HepG2 (cell line): ENCODE results near the gene SIRT7. TPM values are rescaled to one million over a fixed set of nuclear protein-coding genes. Genes with fewer than 3 reads are reported as not detected.

ENCODE experiments used
- ATAC-seq: fragments of 200-7000 bp; cut with Tn5 transposase; 3 replicates; pipeline ENCODE4 v1.9.1; 2020; ENCODE audit warnings: mild to moderate bottlenecking, moderate library complexity
- BruUV-seq: library from RNA; stranded (reverse); fragments of 400-500 nt; replicated peaks from 2 replicates; lab custom pipeline; 2021; lab: Mats Ljungman, UMichigan
- CTCF ChIA-PET: fragments of 300-600 bp; formaldehyde crosslinking; extraction: SDS; loops from one replicate; lab custom pipeline; 2021; ENCODE audit warnings: low total read pairs, inconsistent platforms, low intra/inter-chr PET ratio; lab: Yijun Ruan, JAX
- POLR2A ChIA-PET: fragments of 350-600 bp; sonication (Branson Sonifier 250); formaldehyde crosslinking; loops from one replicate; lab custom pipeline; 2020; ENCODE audit warnings: antibody characterized with exemption, inconsistent platforms; lab: Yijun Ruan, JAX
- DNase-seq: peaks from one replicate; pipeline ENCODE4 v3.0.0-alpha.2; 2015; ENCODE audit warnings: low spot score
- FAIRE-seq: peaks from 3 replicates; lab custom pipeline; 2011; peaks lifted over from hg19 to GRCh38; lab: Jason Lieb, UNC
- H2AFZ ChIP-seq: one replicate; pipeline ENCODE4 v1.6.1; 2011; ENCODE audit warnings: low read length, inconsistent platforms
- H3K27ac ChIP-seq: fragments of 300-600 bp; 3 replicates; pipeline ENCODE4 v1.8.0; 2011; ENCODE audit warnings: mixed run types, mild to moderate bottlenecking, mixed read lengths, low read length, inconsistent platforms; ENCODE audit not compliant: insufficient read depth; ENCODE audit errors: extremely low read length
- H3K27me3 ChIP-seq, 2 experiments: fragments of 200-600 bp in 1 of 2; 2 replicates in 1 of 2; 3 replicates in 1 of 2; pipeline versions ENCODE4 v1.6.0 to v1.8.0; 2011; ENCODE audit warnings: low read length in 2 of 2, mild to moderate bottlenecking in 2 of 2, moderate library complexity in 2 of 2, inconsistent platforms in 1 of 2; ENCODE audit not compliant: insufficient read depth in 2 of 2, control insufficient read depth in 1 of 2
- H3K36me3 ChIP-seq, 2 experiments: fragments of 200-600 bp in 1 of 2; replicated peaks in 1 of 2; 2 replicates in 1 of 2; 3 replicates in 1 of 2; pipeline versions ENCODE4 v1.5.1 to v1.8.0; 2011; ENCODE audit warnings: low read length in 2 of 2, inconsistent platforms in 1 of 2; ENCODE audit not compliant: insufficient read depth in 2 of 2, control insufficient read depth in 1 of 2
- H3K4me1 ChIP-seq: 2 replicates; pipeline ENCODE4 v1.5.1; 2012; ENCODE audit warnings: low read length, inconsistent platforms; ENCODE audit not compliant: insufficient read depth
- H3K4me2 ChIP-seq: 2 replicates; pipeline ENCODE4 v1.6.0; 2011; ENCODE audit warnings: low read depth, low read length, inconsistent platforms
- H3K4me3 ChIP-seq, 3 experiments: fragments of 200-600 bp in 1 of 3; sonication (generic), shearing (Covaris generic) in 1 of 3; replicated peaks in 1 of 3; 2 replicates each; pipeline ENCODE4 v1.5.1; 2011 to 2016; ENCODE audit warnings: low read length in 3 of 3, inconsistent platforms in 2 of 3, low read depth in 2 of 3, mild to moderate bottlenecking in 2 of 3, control low read depth in 1 of 3, mixed read lengths in 1 of 3; ENCODE audit not compliant: insufficient read depth in 1 of 3
- H3K79me2 ChIP-seq: one replicate; pipeline ENCODE4 v1.6.1; 2011; ENCODE audit warnings: low read length, inconsistent platforms; ENCODE audit not compliant: insufficient read depth
- H3K9ac ChIP-seq: 2 replicates; pipeline ENCODE4 v1.6.0; 2011; ENCODE audit warnings: mild to moderate bottlenecking, low read depth, low read length, inconsistent platforms; ENCODE audit not compliant: insufficient read depth
- H3K9me3 ChIP-seq: 2 replicates; pipeline ENCODE4 v1.5.1; 2012; ENCODE audit warnings: mild to moderate bottlenecking, low read length
- H4K20me1 ChIP-seq: 2 replicates; pipeline ENCODE4 v1.6.0; 2011; ENCODE audit warnings: inconsistent platforms, mild to moderate bottlenecking, low read length, moderate library complexity; ENCODE audit not compliant: insufficient read depth
- AGO1 ChIP-seq: fragments of 200-400 bp; formaldehyde crosslinking; IDR thresholded peaks from 2 replicates; pipeline ENCODE4 v1.6.1; 2017; ENCODE audit warnings: mild to moderate bottlenecking, low read depth, low read length, moderate library complexity; ENCODE audit not compliant: poor library complexity, severe bottlenecking
- AGO2 ChIP-seq: fragments of 200-400 bp; formaldehyde crosslinking; optimal IDR thresholded peaks from 2 replicates; pipeline ENCODE3; 2017; ENCODE audit warnings: mild to moderate bottlenecking, low read depth, low read length, moderate library complexity
- HNRNPL ChIP-seq: fragments of 200-400 bp; formaldehyde crosslinking; IDR thresholded peaks from 2 replicates; pipeline ENCODE4 v1.6.1; 2017; ENCODE audit warnings: mild to moderate bottlenecking, low read depth, low read length
- MEIS2 ChIP-seq: sonication (generic); formaldehyde crosslinking; IDR thresholded peaks from 2 replicates; pipeline ENCODE4 v1.9.0; 2021; ENCODE audit warnings: mild to moderate bottlenecking, missing genetic modification reagents
- NCOR1 ChIP-seq: fragments of 200-600 bp; sonication (generic); IDR thresholded peaks from 2 replicates; pipeline ENCODE4 v1.7.0; 2017; ENCODE audit warnings: antibody characterized with exemption, low read length, borderline replicate concordance
- PCBP1 ChIP-seq: fragments of 200-400 bp; formaldehyde crosslinking; IDR thresholded peaks from 2 replicates; pipeline ENCODE4 v1.6.1; 2017; ENCODE audit warnings: mild to moderate bottlenecking, low read depth, low read length, borderline replicate concordance
- RARG ChIP-seq: sonication (generic); formaldehyde crosslinking; IDR thresholded peaks from 2 replicates; pipeline ENCODE4 v1.4.0; 2020; ENCODE audit warnings: low read depth, mild to moderate bottlenecking, missing genetic modification reagents
- RBFOX2 ChIP-seq: fragments of 200-400 bp; formaldehyde crosslinking; IDR thresholded peaks from 2 replicates; pipeline ENCODE4 v1.6.1; 2017; ENCODE audit warnings: low read depth, mild to moderate bottlenecking, low read length
- REST ChIP-seq, 2 experiments: IDR thresholded peaks; 2 replicates each; pipeline ENCODE4 v1.6.1; 2011 to 2012; ENCODE audit warnings: low read length in 2 of 2, borderline replicate concordance in 1 of 2, low read depth in 1 of 2, mild to moderate bottlenecking in 1 of 2, moderate library complexity in 1 of 2
- SRSF1 ChIP-seq: fragments of 200-400 bp; formaldehyde crosslinking; optimal IDR thresholded peaks from 2 replicates; pipeline ENCODE3; 2017; ENCODE audit warnings: mild to moderate bottlenecking, low read depth, low read length, moderate library complexity
- ZBTB33 ChIP-seq: sonication (generic); formaldehyde crosslinking; IDR thresholded peaks from 2 replicates; pipeline ENCODE4 v1.4.0; 2020; ENCODE audit warnings: missing genetic modification reagents
- ZNF768 ChIP-seq: sonication (generic); formaldehyde crosslinking; IDR thresholded peaks from 2 replicates; pipeline ENCODE4 v1.4.0; 2020; ENCODE audit warnings: missing genetic modification reagents
- WGBS: methylation state at CpG from one replicate; pipeline ENCODE4 v1.1.6; 2017; ENCODE audit warnings: low lambda C conversion rate; 5-methylcytosine and 5-hydroxymethylcytosine counted together
- in situ Hi-C: cut with HindIII; loops from 2 replicates; pipeline ENCODE4 v1.10.0; 2017; ENCODE audit warnings: low pct_unique_long_range_greater_than_20kb; ENCODE audit not compliant: extremely low pct_ligation_motif_present
- intact Hi-C: fragments of 100-400 bp; cut with micrococcal nuclease; formaldehyde crosslinking; loops from one replicate; pipeline ENCODE4 v1.10.0; 2022; ENCODE audit not compliant: unreplicated experiment
- polyA plus RNA-seq, 8 experiments: library from polyadenylated mRNA; depleted of rRNA in 3 of 8; stranded (reverse) in 7 of 8; unstranded in 1 of 8; fragments of >200 nt; fragmentation: Illumina TruSeq in 4 of 8; extraction: Trizol in 4 of 8; gene quantifications; 2 replicates each; pipeline versions ENCODE4 v1.2.1 to v1.2.3, GENCODE V29; 2011 to 2016; ENCODE audit warnings: low read depth in 4 of 8, missing spikeins in 1 of 8, mixed read lengths in 1 of 8; ENCODE audit not compliant: insufficient read depth in 1 of 8
- total RNA-seq, 5 experiments: library from RNA; depleted of rRNA; stranded (reverse); fragments of >200 nt; fragmentation: Illumina TruSeq; extraction: Trizol; gene quantifications; 2 replicates each; pipeline ENCODE4 v1.2.3, GENCODE V29; 2016; ENCODE audit warnings: low read depth in 1 of 5

The SIRT7 gene
- total and polyA plus RNA-seq, 2 of the 13 experiments (the other 11 are each of a cell fraction or from before 2014, with no cell fraction given): 8.3 to 24.8 TPM

- no peak for TF ChIP-seq REST (IDR thresholded peaks at IDR 0.05; ENCODE audit: borderline replicate concordance in 1 of 2, low read depth in 1 of 2, low read length in 2 of 2)
Measured at GRCh38 chr17:81904600-81905423, 13.2 kb downstream of the SIRT7 start (continued).

- ATAC-seq (no peak), DNase-seq (no peak), FAIRE-seq (no peak)
- H3K27ac ChIP-seq: peak overlapping the region; percentile 28
- no peaks in the 10 kb centered on the region for H3K9me3 ChIP-seq
- H3K36me3 ChIP-seq: peaks cover 45 to 64% of the 10 kb centered on the region in 2 experiments
- over 99% methylated on average over 10 of the region's 24 CpGs for WGBS
- no TSS peak for BruUV-seq
- CTCF ChIA-PET: no interaction called here
- H3K9ac ChIP-seq: no peak overlapping the region
- in situ Hi-C loops (no loop called here), intact Hi-C loops (no loop called here)
- no peaks in the 10 kb centered on the region for H3K27me3 ChIP-seq
- peaks cover 34% of the 10 kb centered on the region for H3K4me1 ChIP-seq
- H2AFZ ChIP-seq: no peak overlapping the region
- no peak overlapping the region for H3K4me3 ChIP-seq
- H3K79me2 ChIP-seq: peaks cover 15% of the 10 kb centered on the region
- peaks cover 10% of the 10 kb centered on the region; the same call in 1 of the 2 replicates for H4K20me1 ChIP-seq
- POLR2A ChIA-PET: interaction anchor here (1.5 to 2.9 kb wide), 2 partner anchors 12 to 22 kb away, joined by 3 to 10 read pairs; partner anchors contain the start of genes ALYREF and ANAPC11
- H3K4me2 ChIP-seq: no peak overlapping the region
- TF ChIP-seq RARG (CRISPR knock-in tag) (no peak), NCOR1 (no peak), ZBTB33 (CRISPR knock-in tag) (peak; percentile 59; the same call in 1 of the 2 replicates), MEIS2 (CRISPR knock-in tag) (no peak), RBFOX2 (peak; percentile 49; the same call in 1 of the 2 replicates), HNRNPL (0 out of 2 replicates have a peak, but pooled peaks have one; percentile 16), AGO2 (peak; percentile 27), PCBP1 (0 out of 2 replicates have a peak, but pooled peaks have one; percentile 7), AGO1 (no peak), ZNF768 (CRISPR knock-in tag) (0 out of 2 replicates have a peak, but pooled peaks have one; percentile 53), SRSF1 (peak; percentile 1)
Measured at GRCh38 chr17:81903896-81904599, 13.9 kb downstream of the SIRT7 start.
